GM18520 (cell line): ENCODE data around the gene NCLN.

ENCODE experiments used
- ATAC-seq: cut with Tn5 transposase; IDR thresholded peaks from one replicate; pipeline ENCODE4 v1.9.1; 2021; ENCODE audit not compliant: unreplicated experiment

The NCLN gene, protein sequence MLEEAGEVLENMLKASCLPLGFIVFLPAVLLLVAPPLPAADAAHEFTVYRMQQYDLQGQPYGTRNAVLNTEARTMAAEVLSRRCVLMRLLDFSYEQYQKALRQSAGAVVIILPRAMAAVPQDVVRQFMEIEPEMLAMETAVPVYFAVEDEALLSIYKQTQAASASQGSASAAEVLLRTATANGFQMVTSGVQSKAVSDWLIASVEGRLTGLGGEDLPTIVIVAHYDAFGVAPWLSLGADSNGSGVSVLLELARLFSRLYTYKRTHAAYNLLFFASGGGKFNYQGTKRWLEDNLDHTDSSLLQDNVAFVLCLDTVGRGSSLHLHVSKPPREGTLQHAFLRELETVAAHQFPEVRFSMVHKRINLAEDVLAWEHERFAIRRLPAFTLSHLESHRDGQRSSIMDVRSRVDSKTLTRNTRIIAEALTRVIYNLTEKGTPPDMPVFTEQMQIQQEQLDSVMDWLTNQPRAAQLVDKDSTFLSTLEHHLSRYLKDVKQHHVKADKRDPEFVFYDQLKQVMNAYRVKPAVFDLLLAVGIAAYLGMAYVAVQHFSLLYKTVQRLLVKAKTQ

DNA sequence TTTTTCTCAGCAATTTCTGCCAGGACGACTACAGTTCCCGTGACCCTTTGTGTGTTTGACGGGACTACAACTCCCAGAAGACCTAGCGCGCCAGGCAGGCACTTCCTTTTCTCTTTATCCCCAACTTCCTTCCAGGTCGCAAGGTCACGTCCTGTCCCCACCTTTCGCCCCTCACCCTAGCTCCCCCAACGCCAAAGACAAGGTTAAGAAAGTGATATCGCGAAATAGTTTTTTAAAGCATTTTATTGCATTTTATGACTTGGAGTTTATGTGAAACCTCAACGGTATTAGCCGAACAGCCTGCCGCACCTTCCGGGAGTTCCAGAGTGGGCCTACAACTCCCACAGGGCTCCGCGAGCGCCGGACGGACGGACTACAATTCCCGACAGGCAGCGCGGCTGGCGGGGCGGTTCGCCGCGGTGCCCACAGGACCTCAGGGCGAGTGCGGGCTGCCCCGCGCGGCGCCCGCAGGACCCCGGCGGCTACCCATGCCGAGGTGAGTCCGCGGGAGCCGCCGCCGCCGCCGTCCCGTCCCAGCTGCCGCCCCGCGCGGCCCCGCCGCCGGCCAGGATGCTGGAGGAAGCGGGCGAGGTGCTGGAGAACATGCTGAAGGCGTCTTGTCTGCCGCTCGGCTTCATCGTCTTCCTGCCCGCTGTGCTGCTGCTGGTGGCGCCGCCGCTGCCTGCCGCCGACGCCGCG lies at the start of gene NCLN:
Gene NCLN, plus strand, starts transcription at position 470 of the 699 bp plus-strand sequence. Its CDS starts 101 bp downstream, at position 571.
- peak; percentile 75 for ATAC-seq

- no peak for ATAC-seq
Measured at GRCh38 chr19:3135961-3136683, 49.6 kb upstream of the NCLN start, which contains the start of gene GNA15. GNA15 (plus strand) TSS chr19:3136033; CDS start chr19:3136451, 418 bp downstream.

DNA sequence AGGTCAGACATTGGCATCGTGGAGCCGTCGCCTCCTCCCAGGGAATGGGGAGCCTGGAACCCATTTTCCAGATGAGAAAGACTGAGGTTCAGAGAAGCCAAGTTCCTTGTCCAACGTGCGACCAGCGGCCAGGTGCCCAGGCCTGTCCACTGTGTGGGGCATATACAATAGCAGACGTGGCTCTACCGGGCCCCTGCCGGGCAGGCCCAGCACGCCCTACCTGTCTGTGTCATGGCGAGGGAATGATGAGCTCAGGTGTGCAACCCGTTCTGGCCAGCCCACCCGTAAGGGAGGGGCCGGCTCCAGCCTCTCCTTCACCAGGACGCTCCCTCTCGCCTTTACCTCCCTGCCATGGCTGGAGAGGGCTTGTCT lies 49.1 kb upstream of the NCLN start:
- no peak for ATAC-seq

DNA sequence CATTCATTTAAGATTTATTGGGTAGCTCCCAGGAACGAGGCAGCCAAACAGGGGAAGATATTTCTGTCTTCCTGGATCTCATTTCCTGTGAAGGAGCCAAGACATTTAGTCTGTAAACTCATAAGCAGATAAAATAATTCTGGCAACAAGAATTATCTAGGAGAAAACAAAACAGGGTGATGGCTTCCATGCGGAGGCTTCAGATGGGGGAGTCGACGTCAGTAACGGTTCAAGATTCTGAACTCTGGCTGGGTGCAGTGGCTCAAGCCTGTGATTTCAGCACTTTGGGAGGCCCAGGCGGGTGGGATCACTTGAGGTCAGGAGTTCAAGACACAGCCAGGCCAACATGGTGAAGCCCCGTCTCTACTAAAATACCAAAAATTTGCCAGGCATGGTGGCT lies 48.6 kb upstream of the NCLN start:
- ATAC-seq = no peak

- ATAC-seq = no peak
Measured at GRCh38 chr19:3138268-3138667, 47.5 kb upstream of the NCLN start.

DNA sequence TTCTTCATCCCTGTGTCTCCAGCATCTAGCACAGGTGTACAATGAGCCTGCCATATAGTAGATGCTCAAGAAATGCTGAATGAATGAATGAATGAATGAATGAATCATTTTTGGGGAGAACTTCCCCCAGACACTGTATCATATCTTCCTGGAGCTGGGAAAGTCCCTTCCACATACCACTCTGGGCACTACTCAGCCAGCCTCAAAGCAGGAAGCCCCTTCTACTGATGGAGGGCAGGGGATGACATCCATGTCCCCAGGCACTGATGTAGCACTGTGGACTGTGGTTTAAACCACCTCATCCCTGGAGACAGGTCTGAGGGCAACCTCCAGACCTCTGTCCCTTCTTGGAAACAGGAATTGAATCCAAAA lies 45.1 kb upstream of the NCLN start:
- no peak for ATAC-seq

DNA sequence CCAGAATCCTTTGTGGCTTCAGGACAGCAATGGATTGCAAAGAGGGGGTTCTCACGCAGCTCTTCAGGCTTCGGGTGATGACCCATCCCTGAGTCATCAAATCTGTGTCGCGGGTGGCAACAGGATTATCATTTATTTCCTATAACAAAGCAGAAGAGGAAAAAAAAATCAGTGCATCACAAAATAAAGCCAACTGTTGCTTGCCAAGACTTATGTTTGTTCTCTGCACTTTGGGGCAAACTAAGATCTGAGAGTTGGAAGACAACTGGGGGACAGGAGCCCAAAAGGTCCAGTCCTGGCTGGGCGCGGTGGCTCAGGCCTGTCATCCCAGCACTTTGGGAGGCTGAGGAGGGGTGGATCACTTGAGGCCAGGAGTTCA lies 43.4 kb upstream of the NCLN start:
- ATAC-seq = no peak

DNA sequence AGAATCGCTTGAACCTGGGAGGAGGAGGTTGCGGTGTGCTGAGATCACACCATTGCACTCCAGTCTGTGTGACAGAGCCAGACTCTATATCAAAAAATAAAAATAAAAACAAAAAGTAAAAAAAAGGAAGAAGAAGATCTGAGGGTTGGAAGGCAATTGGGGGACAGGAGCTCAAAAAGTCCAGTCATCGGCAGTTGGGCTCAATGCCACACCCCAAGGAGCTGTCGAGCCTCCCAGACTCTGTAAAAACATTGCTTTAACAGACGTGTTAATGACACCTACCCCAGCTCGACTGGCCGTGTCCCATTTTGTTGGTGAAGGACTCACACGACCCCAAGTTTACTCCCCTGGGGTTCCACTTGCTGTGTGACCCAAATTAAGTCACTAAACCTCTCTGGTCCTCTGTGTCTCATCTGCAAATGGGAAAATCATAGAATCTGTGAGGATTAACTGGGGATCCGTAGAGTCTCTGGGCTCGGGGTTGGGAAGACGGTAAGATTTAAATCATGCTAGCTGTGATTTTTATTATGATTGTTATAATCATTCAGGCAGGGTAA lies 42.9 kb upstream of the NCLN start:
- ATAC-seq = no peak

GRCh38 chr19:3145909-3146676 lies 39.6 kb upstream of the NCLN start:
- ATAC-seq = no peak

- ATAC-seq = no peak
Measured at GRCh38 chr19:3146677-3147100, 39.0 kb upstream of the NCLN start.

DNA sequence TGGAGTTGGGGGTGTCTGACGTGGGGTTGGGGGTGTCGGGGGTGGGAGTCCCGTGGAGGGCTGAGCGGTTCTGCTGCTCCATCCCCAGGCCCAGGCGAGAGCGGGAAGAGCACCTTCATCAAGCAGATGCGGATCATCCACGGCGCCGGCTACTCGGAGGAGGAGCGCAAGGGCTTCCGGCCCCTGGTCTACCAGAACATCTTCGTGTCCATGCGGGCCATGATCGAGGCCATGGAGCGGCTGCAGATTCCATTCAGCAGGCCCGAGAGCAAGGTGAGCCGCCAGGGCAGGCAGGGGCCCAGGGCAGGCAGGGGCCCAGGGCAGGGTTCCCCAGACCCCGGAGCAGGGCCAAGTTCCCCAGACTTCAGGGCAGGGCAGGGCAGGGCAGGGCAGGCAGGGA lies 37.2 kb upstream of the NCLN start:
- no peak for ATAC-seq

GRCh38 chr19:3149089-3149488 lies 36.6 kb upstream of the NCLN start:
- ATAC-seq = no peak

DNA sequence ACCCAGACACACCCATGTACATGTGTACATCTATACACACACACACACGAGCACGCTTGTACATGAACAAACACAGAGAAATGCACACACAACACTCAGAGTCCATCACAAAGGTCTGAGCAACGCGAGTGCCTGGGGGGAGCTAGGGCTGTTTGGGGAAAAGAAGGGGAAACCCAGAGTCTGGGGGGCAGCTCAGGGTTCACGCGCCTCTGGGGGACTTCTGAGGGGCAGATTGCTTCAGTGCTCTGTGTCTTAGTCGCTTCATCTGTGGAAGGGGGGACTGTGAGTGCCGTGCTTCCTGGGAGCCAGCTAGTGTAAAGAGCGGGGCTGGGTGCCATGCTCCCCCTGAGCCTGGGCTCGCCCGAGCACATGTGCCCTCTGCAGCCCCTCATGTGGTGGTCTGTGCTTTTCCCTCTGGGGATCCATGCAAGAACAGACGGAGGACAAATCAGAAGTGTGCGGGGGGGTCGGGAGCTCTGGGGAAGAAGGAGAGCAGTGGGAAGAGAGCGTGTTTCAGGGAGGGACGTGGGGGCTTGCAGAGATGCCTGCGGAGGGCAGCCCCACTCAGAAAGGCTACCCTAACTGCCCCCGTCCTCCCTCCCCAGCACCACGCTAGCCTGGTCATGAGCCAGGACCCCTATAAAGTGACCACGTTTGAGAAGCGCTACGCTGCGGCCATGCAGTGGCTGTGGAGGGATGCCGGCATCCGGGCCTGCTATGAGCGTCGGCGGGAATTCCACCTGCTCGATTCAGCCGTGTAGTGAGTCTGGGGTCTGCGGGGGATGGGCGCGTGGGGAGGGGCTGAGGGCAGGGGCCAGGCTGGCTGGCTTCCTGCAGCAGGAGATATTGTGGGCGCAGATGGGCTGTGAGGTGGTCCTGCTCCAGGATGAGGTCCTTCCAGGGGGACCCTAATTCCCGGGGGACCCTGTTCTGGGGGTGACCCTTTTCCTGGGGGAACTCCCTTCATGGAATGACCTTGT lies 35.9 kb upstream of the NCLN start:
- ATAC-seq = no peak

GRCh38 chr19:3150739-3151329 lies 34.9 kb upstream of the NCLN start:
- ATAC-seq = no peak

- no peak for ATAC-seq
Measured at GRCh38 chr19:3151563-3152418, 33.9 kb upstream of the NCLN start.

DNA sequence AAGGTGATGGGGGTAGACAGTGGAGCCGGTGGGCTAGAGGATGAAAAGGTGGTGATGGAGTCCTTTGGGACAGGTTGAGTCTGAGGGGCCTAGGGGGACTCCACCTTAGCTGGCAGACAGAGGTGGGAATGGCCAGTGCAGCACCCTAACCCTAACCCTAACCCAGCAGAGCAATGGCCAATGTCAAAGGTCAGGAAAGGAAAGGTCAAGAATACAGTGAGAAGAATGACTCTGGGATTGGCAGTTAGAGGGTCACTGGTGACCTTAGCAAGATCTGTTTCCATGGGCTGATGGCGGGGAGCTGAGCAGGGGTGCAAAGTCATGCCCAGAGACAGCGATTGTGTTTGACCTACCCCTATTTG lies 33.3 kb upstream of the NCLN start:
- ATAC-seq = no peak

GRCh38 chr19:3153286-3154230 lies 32.2 kb upstream of the NCLN start:
- ATAC-seq = no peak
